WTC11 (cell line): ENCODE results near the gene SLC2A6.

Source experiments
- CREM ChIP-seq: sonication (generic); formaldehyde crosslinking; IDR thresholded peaks from 2 replicates; pipeline ENCODE4 v1.8.1; 2022; ENCODE audit warnings: mild to moderate bottlenecking, missing genetic modification reagents, moderate library complexity
- CTCF ChIP-seq: fragments of 200-600 bp; IDR thresholded peaks from 2 replicates; pipeline ENCODE4 v1.8.0; 2022; ENCODE audit warnings: antibody characterized with exemption
- EMX1 ChIP-seq: fragments of 250-450 bp; sonication (Bioruptor Pico); IDR thresholded peaks from 2 replicates; pipeline ENCODE4 v1.8.0; 2021; ENCODE audit warnings: mild to moderate bottlenecking
- ESRRA ChIP-seq: sonication (generic); formaldehyde crosslinking; IDR thresholded peaks from 2 replicates; pipeline ENCODE4 v1.8.1; 2022; ENCODE audit warnings: mild to moderate bottlenecking, missing genetic modification reagents, borderline replicate concordance
- FOXP1 ChIP-seq: sonication (generic); formaldehyde crosslinking; IDR thresholded peaks from 2 replicates; pipeline ENCODE4 v1.8.0; 2022; ENCODE audit warnings: missing genetic modification reagents, mild to moderate bottlenecking, moderate library complexity, borderline replicate concordance
- GABPB1 ChIP-seq: sonication (generic); formaldehyde crosslinking; IDR thresholded peaks from 2 replicates; pipeline ENCODE4 v1.8.1; 2023; ENCODE audit warnings: mild to moderate bottlenecking, missing genetic modification reagents
- HMGXB4 ChIP-seq: sonication (generic); formaldehyde crosslinking; IDR thresholded peaks from 2 replicates; pipeline ENCODE4 v1.8.1; 2023; ENCODE audit warnings: mild to moderate bottlenecking, moderate library complexity, missing genetic modification reagents
- KAT7 ChIP-seq: sonication (generic); formaldehyde crosslinking; IDR thresholded peaks from 2 replicates; pipeline ENCODE4 v1.8.1; 2023; ENCODE audit warnings: missing genetic modification reagents, mild to moderate bottlenecking, borderline replicate concordance
- NFE2L1 ChIP-seq: sonication (generic); formaldehyde crosslinking; IDR thresholded peaks from 2 replicates; pipeline ENCODE4 v1.8.1; 2023; ENCODE audit warnings: missing genetic modification reagents
- SP1 ChIP-seq: sonication (generic); formaldehyde crosslinking; conservative IDR thresholded peaks from 2 replicates; pipeline ENCODE4 v1.8.1; 2022; ENCODE audit warnings: missing genetic modification reagents
- TCF7 ChIP-seq: sonication (generic); formaldehyde crosslinking; IDR thresholded peaks from 2 replicates; pipeline ENCODE4 v1.8.0; 2022; ENCODE audit warnings: mild to moderate bottlenecking, low read depth, missing genetic modification reagents, moderate library complexity
- TEAD4 ChIP-seq: sonication (generic); formaldehyde crosslinking; IDR thresholded peaks from 2 replicates; pipeline ENCODE4 v1.8.0; 2022; ENCODE audit warnings: mild to moderate bottlenecking, missing genetic modification reagents

- TF ChIP-seq CTCF, result no peak
- TF ChIP-seq KAT7 (CRISPR knock-in tag), result no peak
- TF ChIP-seq CREM (CRISPR knock-in tag), result no peak
- no peak for TF ChIP-seq TCF7 (CRISPR knock-in tag)
- no peak for TF ChIP-seq EMX1 (CRISPR knock-in tag)
- no peak for TF ChIP-seq TEAD4 (CRISPR knock-in tag)
- no peak for TF ChIP-seq HMGXB4 (CRISPR knock-in tag)
- peak; percentile 76 for TF ChIP-seq GABPB1 (CRISPR knock-in tag)
- TF ChIP-seq NFE2L1 (CRISPR knock-in tag), result no peak
- no peak for TF ChIP-seq FOXP1 (CRISPR knock-in tag)
- TF ChIP-seq SP1 (CRISPR knock-in tag), result no peak
- TF ChIP-seq ESRRA, result no peak
Measured at GRCh38 chr9:133458643-133459312, 20.1 kb downstream of the SLC2A6 start.
